CD4-positive, alpha-beta T cell treated with Interleukin-6 for 4 hours (primary cell): ENCODE results near the gene NPTXR.

Source experiments
- DNase-seq: peaks from one replicate; pipeline ENCODE4 v3.0.0-alpha.2; 2020; ENCODE audit warnings: mixed read lengths

The NPTXR gene

DNA sequence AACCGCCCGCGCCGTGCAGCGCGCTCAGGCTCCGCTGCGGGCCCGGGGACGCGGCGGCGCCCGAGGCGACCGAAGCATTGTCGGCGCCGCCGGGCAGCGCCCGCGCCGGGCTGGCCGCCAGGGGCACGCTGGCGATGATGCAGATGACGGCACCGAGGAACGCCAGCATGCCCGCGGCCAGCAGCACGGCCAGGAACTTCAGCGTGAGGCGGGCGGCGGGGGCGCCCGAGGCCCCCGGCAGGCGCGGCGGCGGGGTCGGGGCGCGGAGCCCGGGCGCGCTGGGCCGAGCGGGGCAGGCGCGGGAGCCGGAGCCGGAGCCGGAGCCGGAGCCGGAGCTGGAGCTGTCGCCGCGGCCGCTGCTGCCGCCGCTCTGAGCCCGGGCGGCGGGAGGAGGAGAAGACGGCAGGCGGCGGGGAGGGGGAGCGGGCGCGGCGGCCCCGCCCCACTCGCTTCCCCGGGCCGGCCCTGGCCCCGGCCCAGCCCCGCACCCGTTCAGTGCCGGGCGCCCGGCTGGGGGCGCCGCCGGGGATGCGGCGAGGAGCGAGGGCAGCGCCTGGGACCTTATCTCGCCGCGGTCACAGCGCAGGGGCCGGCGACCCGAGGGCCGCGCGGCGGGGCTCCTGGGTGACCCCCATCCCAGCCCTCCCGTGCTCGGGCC lies at the start of gene NPTXR:
Gene NPTXR, minus strand, starts transcription at position 372 of the 658 bp plus-strand sequence.
- peak; percentile 61 for DNase-seq

DNA sequence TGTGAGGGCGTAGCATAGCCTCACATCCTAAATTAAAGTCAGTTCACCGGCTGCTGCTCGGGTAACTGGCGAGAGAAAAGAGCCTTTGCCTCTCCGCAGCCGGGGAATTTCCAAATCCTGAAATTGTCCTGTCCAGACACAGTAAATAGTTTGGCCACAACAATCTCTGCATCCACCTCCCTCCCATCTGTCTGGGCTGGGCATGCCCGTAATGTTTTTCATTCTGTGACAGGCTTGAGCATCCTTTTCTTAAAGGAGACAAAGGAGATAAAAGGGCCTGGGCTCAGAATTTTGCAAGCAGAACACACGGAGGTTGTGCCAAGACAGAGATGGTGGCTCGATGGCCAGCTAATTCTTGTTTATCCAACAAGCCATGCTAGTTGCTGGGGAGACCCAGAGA lies 47.4 kb upstream of the NPTXR start:
- DNase-seq, result no peak

DNA sequence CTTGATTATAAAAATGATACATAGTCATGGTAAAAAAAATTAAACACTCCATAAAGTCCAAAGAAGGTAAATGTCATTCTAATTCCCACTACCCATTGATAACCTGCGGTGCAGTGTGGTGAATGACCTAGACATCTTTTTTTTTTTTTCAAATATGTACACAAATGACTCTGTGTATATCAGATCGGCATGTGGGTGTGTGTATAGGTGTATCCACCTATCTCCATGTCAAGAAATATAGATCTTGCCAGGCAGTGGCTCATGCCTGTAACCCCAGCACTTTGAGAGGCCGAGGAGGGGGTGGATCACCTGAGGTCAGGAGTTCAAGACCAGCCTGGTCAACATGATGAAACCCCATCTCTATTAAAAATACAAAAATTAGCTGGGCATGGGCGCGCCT lies 46.5 kb upstream of the NPTXR start:
- DNase-seq, result no peak

DNA sequence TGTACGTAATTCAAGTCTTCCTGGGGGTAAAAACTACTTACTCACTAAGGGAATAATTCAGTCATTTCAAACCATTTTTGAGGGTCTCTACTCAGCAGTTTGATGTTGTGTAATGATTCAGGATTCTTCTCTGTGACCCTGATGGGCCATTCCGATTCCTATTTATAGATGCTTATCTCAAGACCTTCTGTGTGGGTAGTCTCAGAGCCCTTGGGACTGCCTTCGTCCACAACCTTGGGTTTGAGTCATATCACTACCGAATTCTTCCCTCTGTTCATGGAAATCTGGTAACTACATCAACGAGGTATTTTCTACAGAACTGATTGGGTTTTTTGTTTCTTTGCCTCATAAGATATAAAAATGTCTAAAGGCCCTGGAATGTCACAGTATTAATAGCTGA lies 42.5 kb upstream of the NPTXR start:
- DNase-seq, result no peak

DNA sequence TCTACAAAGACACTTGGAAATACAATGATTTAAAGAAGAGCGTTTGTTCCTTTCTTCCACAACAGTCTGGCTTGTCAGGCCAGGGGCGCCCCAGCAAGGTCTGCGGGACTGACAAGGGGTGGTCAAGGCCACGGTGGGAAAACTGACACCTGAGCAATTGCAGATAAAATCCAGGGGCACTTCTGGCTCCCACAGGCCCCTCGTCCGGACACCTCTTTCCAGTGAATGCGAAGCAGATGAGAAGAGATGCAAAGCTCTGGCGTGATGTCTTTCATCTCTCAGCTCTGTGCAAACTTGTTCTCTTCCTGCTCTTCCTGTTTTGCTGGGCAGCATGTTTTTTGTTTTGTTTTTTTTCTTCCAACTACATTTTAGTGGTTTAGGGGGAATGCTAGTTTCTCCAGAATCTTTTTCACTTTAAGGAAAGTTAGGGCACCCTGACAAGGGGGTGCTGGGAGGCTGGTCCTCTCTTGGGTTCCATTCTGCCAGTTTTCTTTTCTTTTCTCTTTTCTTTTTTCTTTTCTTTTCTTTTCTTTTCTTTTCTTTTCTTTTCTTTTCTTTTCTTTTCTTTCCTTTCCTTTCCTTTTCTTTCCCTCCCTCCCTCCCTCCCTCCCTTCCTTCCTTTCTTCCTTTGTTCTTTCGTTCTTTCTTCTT lies 39.3 kb upstream of the NPTXR start:
- DNase-seq, result no peak

DNA sequence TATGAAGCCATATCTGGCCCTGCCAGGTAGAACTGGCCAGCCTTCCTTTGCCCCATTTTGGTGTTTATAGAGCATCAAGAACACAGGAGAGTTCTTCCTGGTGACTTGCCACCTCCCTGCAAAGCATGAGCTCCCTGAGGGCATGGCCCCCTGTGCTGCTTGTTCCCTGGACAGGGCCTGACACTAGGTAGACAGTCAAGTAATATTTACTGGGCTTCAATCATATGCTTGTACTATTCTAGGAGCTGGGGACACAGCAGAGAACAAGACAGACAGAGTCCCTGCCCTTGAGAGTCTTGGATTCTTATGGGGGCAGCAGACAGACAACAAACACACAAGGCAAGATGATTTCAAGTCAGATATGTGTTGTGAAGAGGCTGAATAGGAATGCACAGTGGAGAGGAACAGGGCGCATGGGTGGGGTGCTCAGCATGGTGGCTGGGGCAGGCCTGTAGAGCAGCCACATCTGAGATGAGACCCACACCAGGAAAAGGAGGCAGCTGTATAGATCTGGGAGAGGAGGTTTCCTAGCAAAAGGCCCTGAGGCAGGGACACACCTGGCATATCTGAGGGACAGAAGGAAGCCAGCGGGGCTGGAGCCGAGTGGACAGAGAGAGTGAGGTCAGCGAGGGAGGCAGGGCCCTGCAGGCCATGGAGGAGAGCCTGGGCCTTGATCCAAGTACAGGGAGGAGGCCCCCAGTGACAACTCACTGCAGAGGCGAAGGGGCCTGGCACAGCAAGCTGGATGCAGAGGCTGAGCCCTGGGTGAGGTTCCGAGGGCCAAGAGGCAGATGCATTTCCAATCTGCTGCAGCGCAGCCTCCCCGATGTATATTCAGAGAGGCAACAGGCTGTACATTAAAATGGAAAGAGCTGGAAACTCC lies 38.4 kb upstream of the NPTXR start:
- DNase-seq, result no peak

DNA sequence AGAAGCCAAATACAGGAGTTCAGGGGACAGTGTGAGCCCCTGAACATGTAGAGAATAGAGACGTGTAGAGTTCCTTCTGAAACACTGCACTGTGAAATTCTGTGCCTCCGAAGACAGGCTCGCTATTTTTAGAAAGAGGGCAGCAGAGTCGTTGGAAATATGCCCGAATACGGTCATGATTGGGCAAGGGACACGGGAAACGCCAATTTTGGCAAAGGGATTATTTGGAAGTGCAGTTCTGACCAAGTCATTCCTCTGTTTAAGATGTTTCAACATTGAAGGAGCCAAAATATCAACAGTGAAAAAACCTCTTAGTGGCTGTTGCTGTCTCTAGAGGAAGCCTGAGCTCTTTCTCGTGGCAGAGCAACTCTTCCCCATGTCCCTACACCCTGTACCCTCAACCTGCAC lies 37.6 kb upstream of the NPTXR start:
- DNase-seq, result no peak

DNA sequence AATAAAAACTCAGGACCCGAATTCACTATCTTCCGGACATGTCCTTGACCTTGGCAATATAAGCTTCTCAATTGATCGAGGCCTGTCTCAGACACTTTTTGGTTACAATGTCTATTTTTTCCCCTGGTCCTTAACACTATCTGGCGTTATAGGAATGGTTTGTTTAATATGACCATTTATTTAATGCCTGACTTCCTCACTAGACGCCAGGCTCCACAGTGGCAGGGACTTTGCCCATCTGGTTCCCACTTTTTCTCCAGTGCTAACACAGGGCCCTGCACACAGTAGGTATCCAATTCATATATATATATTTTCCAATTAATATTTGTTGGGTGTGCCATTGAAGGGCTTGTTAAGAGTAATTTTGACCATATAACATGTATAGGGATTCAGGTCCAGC lies 36.1 kb upstream of the NPTXR start:
- DNase-seq, result no peak

DNA sequence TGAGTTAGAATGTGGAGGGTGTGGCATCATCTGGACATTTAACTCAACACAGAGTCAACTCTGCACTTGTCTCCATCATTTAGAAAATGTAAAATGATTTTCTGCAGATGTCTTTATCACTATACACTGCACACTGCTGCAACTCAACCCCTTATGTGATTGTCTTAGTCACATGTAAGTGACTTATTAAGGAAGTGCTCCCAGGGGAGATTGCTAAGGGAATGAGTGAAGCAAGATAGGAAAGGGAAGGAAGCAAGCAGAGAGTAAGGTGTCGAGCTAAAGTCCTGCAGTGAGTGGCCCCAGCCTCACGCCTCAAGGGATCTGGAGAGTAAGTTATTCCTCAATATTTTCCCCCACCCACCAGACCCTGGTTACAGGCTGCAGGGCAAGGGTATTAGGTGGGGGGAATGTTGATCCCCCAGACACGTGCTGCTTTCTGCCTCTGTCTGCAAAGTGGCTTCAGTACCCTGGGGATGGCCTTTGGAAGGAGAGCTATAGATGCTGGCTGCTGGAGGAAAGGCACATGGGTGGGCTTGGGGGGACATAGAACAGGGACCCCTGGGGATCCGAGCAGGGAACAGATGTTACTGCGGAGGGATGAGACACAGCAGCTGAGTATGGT lies 35.4 kb upstream of the NPTXR start:
- DNase-seq, result no peak

DNA sequence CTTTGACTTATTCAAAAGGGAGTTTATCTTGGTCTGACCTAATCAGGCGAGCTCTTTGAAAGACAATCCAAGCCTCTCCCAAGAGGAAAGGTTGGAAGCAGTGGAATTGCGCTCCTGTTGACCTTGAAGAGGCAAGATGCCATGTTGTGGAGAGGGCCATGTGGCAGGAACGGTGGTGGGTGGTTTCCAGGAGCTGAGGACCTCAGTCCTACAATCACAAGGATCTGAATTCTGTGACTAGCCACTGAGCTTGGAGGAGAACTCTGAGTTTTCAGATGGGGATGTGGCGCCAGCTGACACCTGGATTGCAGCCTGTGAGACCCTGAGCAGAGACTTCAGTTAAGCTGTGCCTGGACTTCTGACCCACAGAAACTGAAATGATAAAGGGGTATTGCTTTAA lies 34.2 kb upstream of the NPTXR start:
- DNase-seq, result no peak

DNA sequence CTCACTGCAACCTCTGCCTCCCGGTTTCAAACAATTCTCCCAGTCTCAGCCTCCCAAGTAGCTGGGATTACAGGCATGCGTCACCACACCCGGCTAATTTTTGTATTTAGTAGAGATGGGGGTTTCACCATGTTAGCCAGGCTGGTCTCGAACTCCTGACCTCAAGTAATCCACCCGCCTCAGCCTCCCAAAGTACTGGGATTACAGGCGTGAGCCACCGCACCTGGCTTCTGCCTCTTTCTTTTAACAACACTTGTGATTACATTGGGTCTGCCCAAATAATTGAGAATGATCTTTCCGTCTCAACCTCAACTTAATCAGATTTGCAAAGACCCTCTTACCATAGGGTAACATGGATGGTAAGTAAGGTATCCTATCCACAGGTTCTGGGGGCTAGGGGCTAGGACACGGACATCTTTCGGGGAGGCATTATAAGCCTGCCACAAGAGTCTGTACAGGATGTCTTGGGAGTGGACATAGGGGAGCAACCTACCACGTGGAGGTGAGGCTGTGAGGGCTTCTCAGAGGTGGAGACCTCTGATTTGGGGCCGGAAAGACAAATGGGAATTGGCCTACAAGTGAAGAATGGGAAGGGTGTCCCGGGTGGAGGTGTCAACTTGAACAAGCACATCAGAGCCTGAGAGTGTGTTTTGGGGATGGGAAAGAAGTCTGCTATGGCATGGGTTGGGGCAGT lies 30.8 kb upstream of the NPTXR start:
- no peak for DNase-seq

DNA sequence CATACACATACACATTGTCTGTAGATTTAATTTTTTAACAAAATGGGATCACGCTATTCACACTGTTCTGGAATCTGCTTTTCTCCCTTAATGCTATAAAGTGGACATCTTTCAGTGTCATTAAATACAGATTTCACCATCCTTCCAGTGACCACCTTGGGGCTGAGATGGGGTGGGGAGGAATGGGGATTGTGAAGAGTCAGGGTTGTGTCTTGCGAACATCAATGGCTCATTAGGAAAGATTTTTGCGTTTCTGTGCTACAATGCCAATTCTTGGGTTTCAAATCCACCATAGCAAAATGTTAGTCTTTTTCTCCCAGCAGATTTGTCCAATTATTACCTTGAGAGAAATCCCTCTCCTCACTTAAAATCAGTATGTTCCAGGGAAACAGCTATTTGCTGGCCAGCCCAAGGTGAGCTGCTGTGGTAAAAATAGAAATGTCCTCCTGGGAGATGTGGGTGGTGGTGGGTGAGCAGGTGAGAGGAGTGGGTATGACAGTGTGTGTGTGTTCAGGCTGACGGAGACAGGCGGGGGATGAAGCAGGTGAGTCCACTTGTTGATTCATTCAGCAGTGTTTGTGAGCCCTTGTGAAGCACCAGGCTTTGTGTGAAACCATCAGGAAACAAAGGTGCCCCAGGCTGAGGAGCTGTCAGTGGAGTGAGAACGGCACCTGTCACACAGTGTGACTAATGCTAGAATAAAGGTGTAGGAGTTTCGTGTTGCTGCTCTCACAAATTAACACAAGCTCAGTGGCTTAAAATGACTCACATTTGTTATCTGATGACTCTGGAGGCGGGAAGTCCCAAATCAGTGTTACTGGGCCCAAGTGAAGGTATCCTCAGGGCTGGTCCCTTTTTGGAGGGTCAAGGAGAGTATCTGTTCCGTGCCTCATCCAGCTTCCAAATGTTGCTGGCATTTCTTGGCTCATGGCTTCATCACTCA lies 29.9 kb upstream of the NPTXR start:
- peak; percentile 81 for DNase-seq

DNA sequence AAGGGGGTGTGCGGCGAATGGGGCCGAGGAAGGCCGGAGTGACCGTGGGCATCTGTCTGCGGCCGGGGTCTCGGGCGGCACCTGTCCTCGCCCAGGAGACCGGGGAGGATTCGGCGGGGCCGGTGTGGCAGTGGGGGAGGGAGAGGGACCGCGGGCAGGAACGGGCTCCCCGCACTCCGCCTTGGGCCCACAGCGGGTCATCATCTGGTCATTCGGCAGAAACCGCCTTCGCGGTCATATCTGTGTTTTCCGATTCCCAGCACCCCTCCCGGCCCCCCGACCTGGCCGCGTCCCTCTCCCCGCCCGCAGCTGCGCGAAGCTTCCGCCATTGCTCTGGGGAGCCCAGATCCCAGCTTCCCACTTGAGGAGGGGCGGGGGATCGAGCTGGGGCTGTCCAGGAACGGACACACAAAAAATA lies 29.0 kb upstream of the NPTXR start:
- peak; percentile 28 for DNase-seq

DNA sequence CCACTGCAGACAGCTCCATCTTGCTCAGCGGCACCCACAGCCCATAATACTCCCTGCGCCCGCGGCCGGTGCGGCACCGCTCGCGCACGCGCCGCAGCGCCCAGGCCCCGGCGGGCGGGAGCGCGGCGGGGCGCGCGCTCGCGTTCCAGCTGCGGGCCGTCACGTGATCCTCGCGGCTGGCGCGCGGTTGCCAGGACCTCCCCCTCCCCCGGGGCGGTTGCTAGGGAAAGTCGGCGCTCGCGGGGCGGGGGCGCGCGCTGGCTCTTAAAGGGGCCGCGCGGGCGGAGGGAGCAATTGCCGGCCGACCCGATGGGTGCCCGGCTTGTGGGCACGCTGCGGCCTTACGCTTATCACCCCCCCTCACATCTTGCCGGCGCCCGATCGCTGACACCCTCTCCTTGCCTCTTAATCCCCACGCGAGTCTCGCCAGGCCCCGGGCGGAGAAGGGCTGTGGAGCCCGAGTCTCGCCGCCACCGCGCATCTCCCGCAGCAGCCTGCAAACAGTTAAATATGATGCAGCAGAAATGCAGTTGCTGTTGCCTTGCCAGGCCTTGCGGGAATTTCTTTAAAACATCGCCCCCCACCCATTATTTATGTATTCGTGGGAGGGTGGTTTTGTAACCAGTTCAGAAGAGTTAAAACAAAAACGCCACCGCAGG lies 28.5 kb upstream of the NPTXR start, which contains the start of gene CBX6:
Gene CBX6, minus strand, starts transcription at position 45 of the 659 bp plus-strand sequence. Its CDS starts 26 bp downstream, at position 19.
- DNase-seq, result peak; percentile 96

DNA sequence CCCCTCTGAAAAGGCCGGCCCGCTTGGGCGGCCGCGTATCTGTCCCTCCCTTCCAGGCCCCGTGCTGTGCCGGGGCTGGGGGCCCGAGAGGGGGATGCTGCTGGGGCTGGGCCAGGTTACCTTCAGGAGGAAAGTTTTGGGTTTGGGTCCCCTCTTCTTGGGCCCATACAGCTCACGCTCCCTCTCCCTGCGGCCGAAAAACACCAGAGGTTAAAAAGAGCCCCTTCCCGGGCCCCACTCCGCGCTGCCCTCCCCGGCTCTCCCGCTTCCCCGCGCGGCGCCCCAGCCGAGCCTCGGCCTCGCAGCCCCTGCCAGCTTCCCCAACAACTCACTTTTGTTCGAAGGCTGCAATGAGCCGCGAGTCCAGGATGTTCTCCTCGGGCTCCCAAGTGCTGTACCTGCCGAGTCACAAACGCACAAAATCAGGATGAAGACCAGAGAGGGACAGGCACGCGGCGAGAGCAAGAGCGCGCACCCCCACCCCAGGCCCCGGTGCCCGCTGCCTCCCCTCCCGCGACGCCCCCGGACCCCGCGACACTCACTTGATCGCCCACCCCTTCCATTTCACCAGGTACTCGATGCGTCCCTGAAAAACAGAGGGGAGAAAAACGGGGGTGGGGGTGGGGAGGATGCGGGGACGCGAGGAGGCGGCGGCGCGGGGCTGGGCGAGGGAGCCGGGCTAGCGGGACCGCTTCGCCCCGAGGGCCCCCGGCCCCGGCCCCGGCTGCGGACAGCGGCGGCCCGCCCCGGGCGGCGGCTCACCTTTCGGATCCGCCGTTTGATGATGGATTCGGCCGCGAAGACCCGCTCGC lies 27.7 kb upstream of the NPTXR start:
- DNase-seq, result peak; percentile 42

DNA sequence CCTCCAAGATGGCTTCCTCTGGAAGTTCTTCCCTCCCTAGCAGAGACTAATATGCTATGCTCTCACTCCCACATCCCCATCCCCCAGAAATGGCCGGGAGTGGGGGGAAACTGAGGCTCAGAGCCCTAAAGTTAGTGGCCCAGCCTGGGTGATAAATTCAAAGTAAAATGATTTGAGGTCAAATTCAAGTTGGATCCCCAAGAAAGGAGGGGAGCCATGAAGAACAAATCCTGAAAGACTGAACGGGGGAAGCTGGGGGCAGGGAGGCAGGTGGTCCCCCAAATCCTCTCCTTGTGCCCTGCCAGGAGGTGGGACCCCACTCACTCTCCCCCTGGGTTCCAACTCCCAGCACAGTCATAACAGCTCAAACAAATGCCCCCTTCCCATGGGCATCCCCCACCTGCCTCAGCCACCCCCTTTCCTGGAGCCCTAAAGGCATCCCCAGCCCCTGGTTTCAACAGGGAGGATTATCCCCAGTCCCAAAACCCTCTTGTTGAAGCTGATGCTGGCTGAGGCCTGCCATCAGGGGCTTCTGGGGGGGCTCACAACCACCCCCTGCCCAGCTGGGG lies 27.0 kb upstream of the NPTXR start:
- DNase-seq, result no peak

DNA sequence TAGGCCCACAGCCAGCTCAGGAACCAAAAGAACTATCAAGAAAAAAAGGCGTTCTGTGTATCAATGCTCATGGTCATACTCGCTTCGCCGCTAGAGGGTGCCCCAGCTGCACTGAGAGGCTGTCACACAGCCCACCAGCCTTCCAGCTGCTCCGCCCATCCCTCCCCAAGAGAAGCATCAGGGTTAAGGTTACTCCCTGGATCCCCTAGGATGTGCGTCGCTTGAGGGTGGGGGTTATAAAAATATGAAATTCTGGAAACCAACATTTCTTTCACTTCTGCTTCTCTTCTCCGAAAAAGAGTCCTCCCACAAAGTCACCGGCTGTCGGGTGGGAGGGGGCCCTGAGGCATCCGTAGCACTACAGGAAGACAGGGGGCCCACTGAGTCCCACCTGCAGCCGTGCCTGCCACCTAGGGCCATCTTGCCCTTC lies 26.5 kb upstream of the NPTXR start:
- DNase-seq, result peak; percentile 92

DNA sequence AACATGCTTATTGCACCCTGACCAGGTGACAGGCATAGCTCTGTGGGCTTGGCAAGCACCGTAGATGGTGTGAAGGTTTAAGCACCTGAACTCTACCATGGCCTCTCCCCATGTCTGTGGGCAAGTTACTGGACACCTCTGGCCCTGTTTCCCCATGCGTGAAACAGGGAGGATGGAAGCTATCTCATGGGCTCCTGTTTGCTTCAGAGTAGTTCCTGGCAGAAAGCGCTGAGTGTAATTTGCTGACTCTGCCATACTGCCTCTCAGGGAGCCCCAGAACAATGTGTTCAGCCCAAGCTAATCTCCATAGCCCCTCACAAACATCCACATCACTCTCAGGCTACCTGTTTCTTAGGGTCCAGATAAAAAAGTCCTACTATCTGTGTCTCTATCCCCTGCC lies 25.8 kb upstream of the NPTXR start:
- no peak for DNase-seq

DNA sequence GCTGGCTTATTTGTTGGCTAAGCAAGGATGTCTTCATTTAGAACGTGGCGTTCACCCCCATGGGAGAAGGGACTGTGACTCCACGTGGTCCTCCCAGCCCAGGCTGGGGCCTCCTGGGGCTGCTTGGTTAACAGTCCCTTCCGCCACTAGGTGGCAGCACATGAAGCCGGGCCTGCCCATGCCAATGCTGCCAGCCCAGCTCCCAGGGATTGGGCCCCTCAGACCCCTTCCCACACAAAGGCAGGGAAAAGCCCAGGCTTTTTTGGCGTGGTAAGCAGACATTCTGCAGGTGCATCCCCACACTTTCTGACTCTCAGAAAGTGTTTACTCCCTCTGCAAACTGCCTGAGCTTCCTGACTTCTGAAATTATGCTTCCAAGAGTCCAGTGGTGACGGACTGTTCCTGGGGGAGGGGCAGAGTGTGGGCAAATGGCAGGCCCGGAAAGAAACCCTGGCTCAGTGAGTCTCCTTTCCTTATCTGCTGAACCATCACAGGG lies 25.1 kb upstream of the NPTXR start:
- DNase-seq, result peak; percentile 89
